Fibroblast of lung (primary cell): ENCODE results near the gene PCDHGA10. TPM values are rescaled to one million over a fixed set of nuclear protein-coding genes. Genes with fewer than 3 reads are reported as not detected.
"Not testable (repeated sequence)": the region's sequence is repeated elsewhere in the genome, so short reads cannot be mapped to it uniquely, and the experiment has no call there.

Source experiments
- DNase-seq, 2 donors: peaks; one replicate each; pipeline versions ENCODE4 v3.0.0 to v3.0.0-alpha.2; 2010; ENCODE audit warnings: low read depth in 2 of 2
- H2AFZ ChIP-seq: 2 replicates; pipeline ENCODE4 v1.5.1; 2012; ENCODE audit warnings: low read length, control low read depth, inconsistent platforms
- H3K27ac ChIP-seq: 2 replicates; pipeline ENCODE4 v1.5.1; 2011; ENCODE audit warnings: low read length, control low read depth; ENCODE audit not compliant: insufficient read depth
- H3K27me3 ChIP-seq: 2 replicates; pipeline ENCODE4 v1.5.1; 2011; ENCODE audit warnings: mild to moderate bottlenecking, low read length; ENCODE audit not compliant: control insufficient read depth, insufficient read depth
- H3K36me3 ChIP-seq: 2 replicates; pipeline ENCODE4 v1.5.1; 2011; ENCODE audit warnings: low read length; ENCODE audit not compliant: control insufficient read depth, insufficient read depth
- H3K4me1 ChIP-seq: 2 replicates; pipeline ENCODE4 v1.5.1; 2011; ENCODE audit warnings: low read length; ENCODE audit not compliant: control insufficient read depth, insufficient read depth; ENCODE audit errors: extremely low read depth
- H3K4me2 ChIP-seq: 2 replicates; pipeline ENCODE4 v1.5.1; 2011; ENCODE audit warnings: low read length, control low read depth; ENCODE audit not compliant: insufficient read depth; ENCODE audit errors: extremely low read depth
- H3K4me3 ChIP-seq, 4 experiments: fragments of 200-600 bp in 1 of 4; sonication (generic) in 1 of 4; replicated peaks in 1 of 4; 2 replicates each; pipeline ENCODE4 v1.5.1; 2011 to 2016; ENCODE audit warnings: low read length in 4 of 4, low read depth in 3 of 4, mild to moderate bottlenecking in 3 of 4, control low read depth in 2 of 4, inconsistent platforms in 1 of 4, mixed read lengths in 1 of 4; ENCODE audit not compliant: insufficient read depth in 1 of 4; ENCODE audit errors: control extremely low read depth in 1 of 4
- H3K79me2 ChIP-seq: 2 replicates; pipeline ENCODE4 v1.5.1; 2012; ENCODE audit warnings: mild to moderate bottlenecking, low read length, inconsistent platforms; ENCODE audit not compliant: control insufficient read depth, insufficient read depth
- H3K9ac ChIP-seq: 2 replicates; pipeline ENCODE4 v1.5.1; 2011; ENCODE audit warnings: mild to moderate bottlenecking, low read length, control low read depth; ENCODE audit not compliant: insufficient read depth
- H3K9me3 ChIP-seq: 2 replicates; pipeline ENCODE4 v1.5.1; 2012; ENCODE audit warnings: low read depth, low read length; ENCODE audit not compliant: control insufficient read depth, insufficient read depth
- H4K20me1 ChIP-seq: 2 replicates; pipeline ENCODE4 v1.5.1; 2011; ENCODE audit warnings: low read length; ENCODE audit not compliant: control insufficient read depth, insufficient read depth; ENCODE audit errors: extremely low read depth
- CTCF ChIP-seq, 2 donors: IDR thresholded peaks in 1 of 2; conservative IDR thresholded peaks in 1 of 2; 1 replicate in 1 of 2; 2 replicates in 1 of 2; pipeline ENCODE4 v1.5.1; 2011 to 2012; ENCODE audit warnings: low read length in 2 of 2, control low read depth in 1 of 2, inconsistent platforms in 1 of 2, low read depth in 1 of 2, mild to moderate bottlenecking in 1 of 2
- EZH2 ChIP-seq: IDR thresholded peaks from 2 replicates; pipeline ENCODE4 v1.5.1; 2012; ENCODE audit warnings: low read length, control low read depth, mild to moderate bottlenecking; ENCODE audit errors: missing control alignments
- polyA plus RNA-seq, 2 donors: library from polyadenylated mRNA; depleted of rRNA in 1 of 2; stranded (reverse) in 1 of 2; unstranded in 1 of 2; fragments of >200 nt; gene quantifications; 2 replicates each; pipeline ENCODE4 v1.2.1, GENCODE V29; 2011 to 2012; ENCODE audit warnings: missing spikeins in 1 of 2
- total RNA-seq: library from RNA; depleted of rRNA; stranded (reverse); fragments of >200 nt; gene quantifications from 2 replicates; pipeline ENCODE4 v1.2.1, GENCODE V29; 2014

The PCDHGA10 gene
- total and polyA plus RNA-seq, 2 donors (not counting 1 experiment from before 2014, with no cell fraction given): 3.8 to 10.2 TPM

GRCh38 chr5:141427783-141428426 lies 15.1 kb downstream of the PCDHGA10 start:
- peaks cover 8% of the 10 kb centered on the region for H3K9me3 ChIP-seq
- H3K27me3 ChIP-seq: no peaks in the 10 kb centered on the region
- H3K27ac ChIP-seq: no peak overlapping the region
- TF ChIP-seq EZH2 (no peak), CTCF (conservative IDR thresholded peaks at IDR 0.05 in 1 of 2, IDR thresholded peaks at IDR 0.05 in 1 of 2; ENCODE audit: low read depth in 1 of 2, low read length in 2 of 2) (no peak)
- no peaks in the 10 kb centered on the region for H4K20me1 ChIP-seq
- H2AFZ ChIP-seq: no peak overlapping the region
- H3K4me2 ChIP-seq: no peak overlapping the region
- peaks cover 2% of the 10 kb centered on the region for H3K79me2 ChIP-seq
- DNase-seq: no peak
- peaks cover 2% of the 10 kb centered on the region for H3K36me3 ChIP-seq
- no peaks in the 10 kb centered on the region for H3K4me1 ChIP-seq
- no peak overlapping the region for H3K4me3 ChIP-seq
- H3K9ac ChIP-seq: no peak overlapping the region

- Histone ChIP-seq H2AFZ (peak within 1 kb of the TSS; percentile 6), H3K79me2 (peaks cover 2% of the 10 kb centered on the region), H3K9me3 (peaks cover 8% of the 10 kb centered on the region), H4K20me1 (no peaks in the 10 kb centered on the region), H3K36me3 (peaks cover 2% of the 10 kb centered on the region), H3K9ac (peak within 1 kb of the TSS; percentile 44), H3K4me1 (no peaks in the 10 kb centered on the region), H3K4me3 (peak within 1 kb of the TSS; percentile 15 to 58 (median 44)), H3K27me3 (no peaks in the 10 kb centered on the region), H3K27ac (peak within 1 kb of the TSS; percentile 59), H3K4me2 (peak within 1 kb of the TSS; percentile 61)
- TF ChIP-seq CTCF (conservative IDR thresholded peaks at IDR 0.05 in 1 of 2, IDR thresholded peaks at IDR 0.05 in 1 of 2; ENCODE audit: low read depth in 1 of 2, low read length in 2 of 2) (peak; percentile 69 to 72), EZH2 (no peak)
- peak; percentile 82 to 94 for DNase-seq
Measured at GRCh38 chr5:141430332-141431113, 17.7 kb downstream of the PCDHGA10 start, which contains the start of gene PCDHGA12. TSS of gene PCDHGA12 (plus strand) at chr5:141430507. CDS start at chr5:141430760, 253 bp downstream.

- Histone ChIP-seq H2AFZ (peak overlapping the region; percentile 6), H3K79me2 (peaks cover 2% of the 10 kb centered on the region), H3K9ac (no peak overlapping the region), H3K4me1 (no peaks in the 10 kb centered on the region), H3K9me3 (peaks cover 8% of the 10 kb centered on the region), H3K4me2 (peak overlapping the region; percentile 30), H3K4me3 (peak overlapping the region in 3 of 4 experiments; percentile 32 to 58 (median 56)), H4K20me1 (no peaks in the 10 kb centered on the region), H3K27ac (peak overlapping the region; percentile 59), H3K36me3 (peaks cover 2% of the 10 kb centered on the region), H3K27me3 (no peaks in the 10 kb centered on the region)
- TF ChIP-seq EZH2 (no peak), CTCF (conservative IDR thresholded peaks at IDR 0.05 in 1 of 2, IDR thresholded peaks at IDR 0.05 in 1 of 2; ENCODE audit: low read depth in 1 of 2, low read length in 2 of 2) (no peak)
- peak; percentile 24 to 46 for DNase-seq
Measured at GRCh38 chr5:141431286-141431685, 18.5 kb downstream of the PCDHGA10 start.

GRCh38 chr5:141432308-141432707 lies 19.5 kb downstream of the PCDHGA10 start:
- not testable (repeated sequence) for H3K4me2 ChIP-seq, DNase-seq, H3K36me3 ChIP-seq, H3K9me3 ChIP-seq, H3K27ac ChIP-seq, H4K20me1 ChIP-seq, H3K9ac ChIP-seq, H3K4me1 ChIP-seq, H2AFZ ChIP-seq, H3K79me2 ChIP-seq, H3K27me3 ChIP-seq
- H3K4me3 ChIP-seq: peak overlapping the region in 1 of 4 experiments; percentile 11
